IPS-NIHi11 (cell line): ENCODE measurements around the gene TRIM50.
"Not testable (repeated sequence)": the region's sequence is repeated elsewhere in the genome, so short reads cannot be mapped to it uniquely, and the experiment has no call there.

Experiments
- DNase-seq: peaks from one replicate; pipeline ENCODE4 v3.0.0; 2012; ENCODE audit warnings: mixed read lengths, low spot score

The TRIM50 gene

GRCh38 chr7:73313521-73313906 lies 14.4 kb downstream of the TRIM50 start:
- DNase-seq: no peak

- no peak for DNase-seq
Measured at GRCh38 chr7:73312831-73313520, 14.9 kb downstream of the TRIM50 start.

GRCh38 chr7:73311421-73311820 lies 16.5 kb downstream of the TRIM50 start:
- not testable (repeated sequence) for DNase-seq

GRCh38 chr7:73308665-73309214 lies 19.1 kb downstream of the TRIM50 start, which contains the start of gene NSUN5:
NSUN5 (minus strand) TSS chr7:73308826; CDS start chr7:73308790, 36 bp downstream.
- peak; percentile 96 for DNase-seq

GRCh38 chr7:73308074-73308664 lies 19.7 kb downstream of the TRIM50 start:
- peak; percentile 48 for DNase-seq

GRCh38 chr7:73307436-73307835 lies 20.4 kb downstream of the TRIM50 start:
- DNase-seq: no peak

GRCh38 chr7:73304612-73305387 lies 23.1 kb downstream of the TRIM50 start:
- not testable (repeated sequence) for DNase-seq

- no peak for DNase-seq
Measured at GRCh38 chr7:73304071-73304470, 23.8 kb downstream of the TRIM50 start.

- no peak for DNase-seq
Measured at GRCh38 chr7:73303546-73303945, 24.3 kb downstream of the TRIM50 start.

GRCh38 chr7:73302846-73303245 lies 25.0 kb downstream of the TRIM50 start:
- DNase-seq: not testable (repeated sequence)

DNA sequence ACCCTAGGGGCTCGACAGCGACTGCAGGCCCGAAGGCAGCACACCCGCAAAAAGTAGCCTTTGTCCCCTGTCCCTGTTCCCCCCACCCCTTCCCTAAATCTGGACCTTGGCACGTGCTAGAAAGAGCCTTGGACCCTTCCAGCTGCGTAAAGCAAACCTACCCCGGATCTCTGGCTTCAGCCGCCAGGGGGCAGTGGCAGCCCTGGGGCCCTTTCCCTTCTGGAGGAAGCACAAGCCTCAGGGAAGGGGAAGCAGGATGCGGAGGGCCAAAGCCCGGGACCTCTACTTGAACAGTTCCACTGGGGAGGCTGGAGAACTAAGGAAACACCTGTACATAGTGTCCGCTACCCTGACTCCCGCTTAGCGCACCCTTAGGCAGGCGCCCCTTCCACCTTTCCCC lies 26.8 kb downstream of the TRIM50 start:
- DNase-seq: not testable (repeated sequence)

DNA sequence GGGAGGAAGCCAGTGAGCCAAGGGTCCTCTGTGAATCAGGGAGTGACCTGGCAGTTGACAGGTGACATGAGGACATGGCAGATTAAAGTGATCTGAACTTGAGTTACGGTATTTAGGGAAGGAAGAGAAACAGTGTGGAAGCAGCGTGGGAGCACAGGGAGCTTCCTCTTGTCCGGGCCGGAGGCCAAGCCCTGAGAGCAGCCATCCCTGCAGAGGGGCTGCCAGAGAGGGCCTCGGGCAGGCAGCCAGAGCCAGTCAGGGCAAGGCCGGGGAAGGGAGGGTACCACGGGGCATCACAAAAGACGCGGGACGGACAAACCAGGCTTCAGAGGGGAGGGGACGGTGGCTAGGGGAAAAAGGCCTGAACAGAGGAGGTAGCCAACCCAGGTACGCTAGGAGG lies 28.1 kb downstream of the TRIM50 start:
- not testable (repeated sequence) for DNase-seq

DNA sequence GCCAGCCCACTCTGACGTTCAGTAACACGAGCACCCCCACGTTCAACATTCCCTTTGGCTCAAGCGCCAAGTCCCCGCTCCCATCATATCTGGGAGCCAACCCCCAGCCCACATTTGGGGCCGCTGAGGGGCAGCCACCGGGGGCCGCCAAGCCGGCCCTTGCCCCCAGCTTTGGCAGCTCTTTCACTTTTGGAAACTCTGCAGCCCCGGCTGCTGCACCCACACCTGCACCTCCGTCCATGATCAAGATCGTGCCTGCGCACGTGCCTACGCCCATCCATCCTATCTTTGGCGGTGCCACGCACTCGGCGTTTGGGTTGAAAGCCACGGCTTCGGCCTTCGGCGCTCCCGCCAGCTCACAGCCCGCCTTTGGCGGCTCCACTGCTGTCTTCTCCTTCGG lies 30.2 kb downstream of the TRIM50 start:
- not testable (repeated sequence) for DNase-seq

DNA sequence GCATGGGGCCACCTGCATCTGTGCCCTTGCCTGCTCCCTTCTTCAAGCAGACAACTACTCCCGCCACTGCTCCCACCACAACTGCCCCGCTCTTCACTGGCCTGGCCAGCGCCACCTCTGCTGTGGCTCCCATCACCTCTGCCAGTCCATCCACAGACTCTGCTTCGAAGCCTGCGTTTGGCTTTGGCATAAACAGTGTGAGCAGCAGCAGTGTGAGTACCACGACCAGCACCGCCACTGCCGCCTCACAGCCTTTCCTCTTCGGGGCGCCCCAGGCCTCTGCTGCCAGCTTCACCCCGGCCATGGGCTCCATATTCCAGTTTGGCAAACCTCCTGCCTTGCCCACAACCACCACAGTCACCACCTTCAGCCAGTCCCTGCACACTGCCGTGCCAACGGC lies 30.6 kb downstream of the TRIM50 start:
- DNase-seq: not testable (repeated sequence)

DNA sequence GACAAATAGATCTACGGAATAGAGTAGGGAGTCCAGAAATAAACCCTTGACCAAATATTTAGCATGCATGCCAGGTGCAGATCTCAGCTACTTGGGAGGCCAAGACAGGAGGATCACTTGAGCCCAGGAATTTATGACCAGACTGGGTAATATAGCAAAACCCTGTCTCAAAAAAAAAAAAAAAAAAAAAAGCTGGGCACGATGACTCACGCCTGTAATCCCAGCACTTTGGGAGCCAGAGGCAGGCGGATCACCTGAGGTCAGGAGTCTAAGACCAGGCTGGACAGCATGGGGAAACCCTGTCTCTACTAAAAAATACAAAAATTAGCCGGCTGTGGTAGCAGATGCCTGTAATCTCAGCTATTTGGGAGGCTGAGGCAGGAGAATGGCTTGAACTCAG lies 50.7 kb downstream of the TRIM50 start:
- DNase-seq: not testable (repeated sequence)

- not testable (repeated sequence) for DNase-seq
Measured at GRCh38 chr7:73267813-73268212, 60.1 kb downstream of the TRIM50 start.

- DNase-seq: not testable (repeated sequence)
Measured at GRCh38 chr7:73266719-73267368, 61.0 kb downstream of the TRIM50 start.
